PC-9 (cell line): ENCODE results near the gene TIAM2. TPM values are rescaled to one million over a fixed set of nuclear protein-coding genes. Genes with fewer than 3 reads are reported as not detected.
"Not testable (repeated sequence)": the region's sequence is repeated elsewhere in the genome, so short reads cannot be mapped to it uniquely, and the experiment has no call there.

Experiments used
- BruUV-seq: library from RNA; stranded (reverse); fragments of 400-500 nt; replicated peaks from 2 replicates; lab custom pipeline; 2021; lab: Mats Ljungman, UMichigan
- CTCF ChIA-PET: fragments of 300-600 bp; sonication (Branson Sonifier 250); formaldehyde crosslinking; loops from one replicate; lab custom pipeline; 2022; ENCODE audit warnings: antibody characterized with exemption; lab: Charles Lee
- POLR2A ChIA-PET: fragments of 300-600 bp; sonication (Branson Sonifier 250); formaldehyde crosslinking; loops from one replicate; lab custom pipeline; 2022; ENCODE audit warnings: antibody characterized with exemption; ENCODE audit not compliant: unreplicated experiment; lab: Charles Lee
- DNase-seq, 2 experiments: peaks; one replicate each; pipeline versions ENCODE4 v3.0.0 to v3.0.0-alpha.2; 2015 to 2022; ENCODE audit warnings: mixed read lengths in 1 of 2
- H2AFZ ChIP-seq: fragments of 200-600 bp; sonication (generic); 2 replicates; pipeline ENCODE4 v1.8.1; 2017; ENCODE audit warnings: antibody characterized with exemption
- H3F3A ChIP-seq: fragments of 200-600 bp; sonication (generic); 2 replicates; pipeline ENCODE4 v1.8.1; 2017; ENCODE audit warnings: antibody characterized with exemption, mild to moderate bottlenecking, low read depth; ENCODE audit not compliant: insufficient read depth
- H3K27ac ChIP-seq: fragments of 200-600 bp; sonication (generic); 2 replicates; pipeline ENCODE4 v1.6.1; 2016; ENCODE audit warnings: mixed run types
- H3K27me3 ChIP-seq: fragments of 200-600 bp; sonication (generic); 2 replicates; pipeline ENCODE4 v1.6.1; 2016; ENCODE audit warnings: low read depth, mixed run types; ENCODE audit not compliant: insufficient read depth
- H3K36me3 ChIP-seq: fragments of 200-600 bp; sonication (generic); 2 replicates; pipeline ENCODE4 v1.6.1; 2016; ENCODE audit warnings: low read depth, mixed run types
- H3K4me1 ChIP-seq: fragments of 200-600 bp; sonication (generic); replicated peaks from 2 replicates; pipeline ENCODE4 v1.6.1; 2016; ENCODE audit warnings: mixed run types; ENCODE audit not compliant: insufficient read depth
- H3K4me2 ChIP-seq: fragments of 200-600 bp; sonication (generic); 2 replicates; pipeline ENCODE4 v1.6.1; 2017; ENCODE audit warnings: mixed run types
- H3K4me3 ChIP-seq: fragments of 200-600 bp; sonication (generic); 2 replicates; pipeline ENCODE4 v1.6.1; 2016; ENCODE audit warnings: mixed run types
- H3K79me2 ChIP-seq: fragments of 200-600 bp; sonication (generic); 2 replicates; pipeline ENCODE4 v1.6.1; 2017; ENCODE audit warnings: low read depth, mixed run types
- H3K9me2 ChIP-seq: fragments of 200-600 bp; sonication (generic); 2 replicates; pipeline ENCODE4 v1.8.1; 2017; ENCODE audit warnings: mild to moderate bottlenecking; ENCODE audit not compliant: insufficient read depth
- H3K9me3 ChIP-seq: fragments of 200-600 bp; sonication (generic); 2 replicates; pipeline ENCODE4 v1.8.1; 2016; ENCODE audit warnings: low read depth; ENCODE audit not compliant: insufficient read depth
- H4K20me1 ChIP-seq: fragments of 200-600 bp; sonication (generic); 2 replicates; pipeline ENCODE4 v1.8.1; 2017; ENCODE audit not compliant: insufficient read depth
- EZH2 ChIP-seq: fragments of 200-600 bp; sonication (generic); IDR thresholded peaks from 2 replicates; pipeline ENCODE4 v1.8.0; 2017; ENCODE audit warnings: antibody characterized with exemption, low read depth
- intact Hi-C: fragments of 100-400 bp; cut with micrococcal nuclease; formaldehyde crosslinking; loops from one replicate; pipeline ENCODE4 v1.10.0; 2022; ENCODE audit not compliant: unreplicated experiment
- total RNA-seq: library from RNA; stranded (reverse); gene quantifications from 2 replicates; pipeline ENCODE4 v1.2.3, GENCODE V29; 2021
- TF ChIP-seq, protein P1 (sequence below): fragments of 200-600 bp; sonication (generic); conservative IDR thresholded peaks from 2 replicates; pipeline ENCODE4 v1.6.1; 2017; ENCODE audit warnings: mixed run types, antibody characterized with exemption, mild to moderate bottlenecking, moderate library complexity

The TIAM2 gene
- total RNA-seq, 1 experiment from 2014 or later, result 11.4 TPM

DNA sequence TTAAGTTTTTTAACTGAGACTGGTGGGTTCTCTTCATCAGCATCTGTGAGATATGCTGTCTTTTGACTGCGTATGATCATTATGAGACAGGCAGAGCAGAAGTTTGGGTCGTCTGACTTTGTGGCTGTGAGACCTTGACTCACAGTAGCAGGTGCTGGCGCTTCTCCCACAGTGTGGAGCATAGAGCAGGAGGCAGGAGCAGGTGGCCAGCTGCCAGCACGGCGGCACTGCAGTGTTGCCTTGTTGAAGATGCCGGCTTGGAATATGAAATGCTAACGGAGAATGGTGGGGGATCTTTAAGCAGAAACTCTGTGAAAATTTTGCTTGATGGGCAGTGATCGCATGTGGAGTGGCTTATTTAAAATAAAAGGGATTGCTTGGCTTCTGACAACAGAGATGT is 105.0 kb downstream of the TIAM2 start:
- no peaks in the 10 kb centered on the region for H3K9me2 ChIP-seq

GRCh38 chr6:155100591-155100990 is 105.5 kb downstream of the TIAM2 start:
- CTCF ChIA-PET, result no interaction called here

More for the DNA sequence above, 105.0 kb downstream of the TIAM2 start:
- H3K4me3 ChIP-seq, result no peak overlapping the region
- no peak overlapping the region for H3K4me2 ChIP-seq
- H3K79me2 ChIP-seq, result no peaks in the 10 kb centered on the region
- intact Hi-C loops, result no loop called here
- peaks cover 4% of the 10 kb centered on the region; the same call in 1 of the 2 replicates for H3K9me3 ChIP-seq
- BruUV-seq, result no TSS peak
- peaks cover 4% of the 10 kb centered on the region; the same call in 1 of the 2 replicates for H3K4me1 ChIP-seq
- no peaks in the 10 kb centered on the region for H4K20me1 ChIP-seq
- no peak overlapping the region for H3K27ac ChIP-seq
- no peak for DNase-seq
- peaks cover 7% of the 10 kb centered on the region; the same call in 1 of the 2 replicates for H3F3A ChIP-seq
- TF ChIP-seq EZH2, result no peak
- TF ChIP-seq, protein P1, sequence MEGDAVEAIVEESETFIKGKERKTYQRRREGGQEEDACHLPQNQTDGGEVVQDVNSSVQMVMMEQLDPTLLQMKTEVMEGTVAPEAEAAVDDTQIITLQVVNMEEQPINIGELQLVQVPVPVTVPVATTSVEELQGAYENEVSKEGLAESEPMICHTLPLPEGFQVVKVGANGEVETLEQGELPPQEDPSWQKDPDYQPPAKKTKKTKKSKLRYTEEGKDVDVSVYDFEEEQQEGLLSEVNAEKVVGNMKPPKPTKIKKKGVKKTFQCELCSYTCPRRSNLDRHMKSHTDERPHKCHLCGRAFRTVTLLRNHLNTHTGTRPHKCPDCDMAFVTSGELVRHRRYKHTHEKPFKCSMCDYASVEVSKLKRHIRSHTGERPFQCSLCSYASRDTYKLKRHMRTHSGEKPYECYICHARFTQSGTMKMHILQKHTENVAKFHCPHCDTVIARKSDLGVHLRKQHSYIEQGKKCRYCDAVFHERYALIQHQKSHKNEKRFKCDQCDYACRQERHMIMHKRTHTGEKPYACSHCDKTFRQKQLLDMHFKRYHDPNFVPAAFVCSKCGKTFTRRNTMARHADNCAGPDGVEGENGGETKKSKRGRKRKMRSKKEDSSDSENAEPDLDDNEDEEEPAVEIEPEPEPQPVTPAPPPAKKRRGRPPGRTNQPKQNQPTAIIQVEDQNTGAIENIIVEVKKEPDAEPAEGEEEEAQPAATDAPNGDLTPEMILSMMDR, result no peak
- H3K36me3 ChIP-seq, result no peaks in the 10 kb centered on the region
- ChIA-PET POLR2A (no interaction called here), CTCF (no interaction called here)
- no peak overlapping the region for H2AFZ ChIP-seq
- H3K27me3 ChIP-seq, result no peaks in the 10 kb centered on the region

GRCh38 chr6:155103083-155103645 is 108.0 kb downstream of the TIAM2 start:
- CTCF ChIA-PET, H3K4me2 ChIP-seq, POLR2A ChIA-PET, H3K4me3 ChIP-seq, H3K79me2 ChIP-seq, H3K9me2 ChIP-seq, H3K4me1 ChIP-seq, H3K27me3 ChIP-seq, H3F3A ChIP-seq, BruUV-seq, H2AFZ ChIP-seq, H3K27ac ChIP-seq, H3K36me3 ChIP-seq, H3K9me3 ChIP-seq, H4K20me1 ChIP-seq: not testable (repeated sequence)
- intact Hi-C loops, result loop anchor here (1.0 kb wide), 1 partner anchor 18 kb away; no protein-coding TSS in a partner anchor
- DNase-seq, result peak; percentile 52 to 69

More at GRCh38 chr6:155100591-155100990, 105.5 kb downstream of the TIAM2 start:
- H3K4me2 ChIP-seq, result no peak overlapping the region
- H3K4me1 ChIP-seq, result peaks cover 4% of the 10 kb centered on the region; the same call in 1 of the 2 replicates
- TF ChIP-seq, protein P1, result no peak
- TF ChIP-seq EZH2, result no peak
- no peaks in the 10 kb centered on the region for H3K36me3 ChIP-seq
- H2AFZ ChIP-seq, result no peak overlapping the region
- H3K27ac ChIP-seq, result no peak overlapping the region
- no peaks in the 10 kb centered on the region for H4K20me1 ChIP-seq
- no peaks in the 10 kb centered on the region for H3K27me3 ChIP-seq
- no TSS peak for BruUV-seq
- POLR2A ChIA-PET, result no interaction called here
- peaks cover 7% of the 10 kb centered on the region; the same call in 1 of the 2 replicates for H3F3A ChIP-seq
- no peak for DNase-seq
- no peaks in the 10 kb centered on the region for H3K79me2 ChIP-seq
- intact Hi-C loops, result no loop called here
- peaks cover 4% of the 10 kb centered on the region; the same call in 1 of the 2 replicates for H3K9me3 ChIP-seq
- no peaks in the 10 kb centered on the region for H3K9me2 ChIP-seq
- H3K4me3 ChIP-seq, result no peak overlapping the region
